Nephron progenitor cell (in vitro differentiated cells): Measurements from ENCODE around the gene NFRKB.
A peak's percentile ranks its signal among the peaks of the same experiment; 100 is the strongest.
"Not testable (repeated sequence)": the region's sequence is repeated elsewhere in the genome, so short reads cannot be mapped to it uniquely, and the experiment has no call there.

Source experiments
- DNase-seq: peaks from one replicate; pipeline ENCODE4 v3.0.0; 2021
- H3K27ac Mint-ChIP-seq: 2 replicates; pipeline ENCODE4 v1.8.0; 2021; ENCODE audit warnings: mild to moderate bottlenecking, moderate library complexity, mixed read lengths
- H3K27me3 Mint-ChIP-seq: 2 replicates; pipeline ENCODE4 v1.8.0; 2021; ENCODE audit warnings: mild to moderate bottlenecking, low read depth, mixed read lengths; ENCODE audit not compliant: poor library complexity
- H3K36me3 Mint-ChIP-seq: 2 replicates; pipeline ENCODE4 v1.8.0; 2021; ENCODE audit warnings: low read depth, mixed read lengths
- H3K4me1 Mint-ChIP-seq: 2 replicates; pipeline ENCODE4 v1.8.0; 2021; ENCODE audit warnings: mixed read lengths
- H3K4me3 Mint-ChIP-seq: 2 replicates; pipeline ENCODE4 v1.8.0; 2021; ENCODE audit warnings: mild to moderate bottlenecking, moderate library complexity, mixed read lengths
- H3K9me3 Mint-ChIP-seq: 2 replicates; pipeline ENCODE4 v1.8.0; 2021; ENCODE audit warnings: mild to moderate bottlenecking, moderate library complexity, mixed read lengths
- TF ChIP-seq, protein P1 (sequence below): fragments of 200-600 bp; sonication (generic); IDR thresholded peaks from 2 replicates; pipeline ENCODE4 v1.5.0; 2021; ENCODE audit warnings: antibody characterized with exemption

NFRKB gene

DNA sequence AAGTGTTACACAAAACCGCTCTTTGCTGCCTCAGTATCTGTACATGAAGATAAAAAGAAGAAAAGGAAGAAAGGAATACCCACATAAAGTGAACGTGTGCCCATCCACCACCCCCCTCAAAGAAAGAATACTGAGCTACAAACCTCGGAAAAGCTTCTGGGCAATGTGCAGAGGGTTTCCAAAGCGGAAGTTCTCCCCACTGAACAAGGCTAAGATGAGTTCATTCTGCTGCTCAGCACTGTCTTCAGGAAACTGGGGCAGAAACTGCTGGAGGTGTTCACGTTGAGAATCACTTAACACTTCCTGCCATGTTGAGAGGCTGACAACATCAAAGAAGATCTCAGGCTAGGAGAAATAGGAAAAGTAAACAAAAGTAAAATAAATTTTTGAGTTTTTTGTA is 6.9 kb downstream of the NFRKB start:
- DNase-seq: no peak
- Mint-ChIP-seq H3K9me3 (no peaks in the 10 kb centered on the region), H3K27ac (peak overlapping the region; percentile 12), H3K4me1 (peaks cover 8% of the 10 kb centered on the region), H3K27me3 (no peaks in the 10 kb centered on the region), H3K4me3 (no peak overlapping the region), H3K36me3 (peaks cover 92% of the 10 kb centered on the region)
- TF ChIP-seq, protein P1, sequence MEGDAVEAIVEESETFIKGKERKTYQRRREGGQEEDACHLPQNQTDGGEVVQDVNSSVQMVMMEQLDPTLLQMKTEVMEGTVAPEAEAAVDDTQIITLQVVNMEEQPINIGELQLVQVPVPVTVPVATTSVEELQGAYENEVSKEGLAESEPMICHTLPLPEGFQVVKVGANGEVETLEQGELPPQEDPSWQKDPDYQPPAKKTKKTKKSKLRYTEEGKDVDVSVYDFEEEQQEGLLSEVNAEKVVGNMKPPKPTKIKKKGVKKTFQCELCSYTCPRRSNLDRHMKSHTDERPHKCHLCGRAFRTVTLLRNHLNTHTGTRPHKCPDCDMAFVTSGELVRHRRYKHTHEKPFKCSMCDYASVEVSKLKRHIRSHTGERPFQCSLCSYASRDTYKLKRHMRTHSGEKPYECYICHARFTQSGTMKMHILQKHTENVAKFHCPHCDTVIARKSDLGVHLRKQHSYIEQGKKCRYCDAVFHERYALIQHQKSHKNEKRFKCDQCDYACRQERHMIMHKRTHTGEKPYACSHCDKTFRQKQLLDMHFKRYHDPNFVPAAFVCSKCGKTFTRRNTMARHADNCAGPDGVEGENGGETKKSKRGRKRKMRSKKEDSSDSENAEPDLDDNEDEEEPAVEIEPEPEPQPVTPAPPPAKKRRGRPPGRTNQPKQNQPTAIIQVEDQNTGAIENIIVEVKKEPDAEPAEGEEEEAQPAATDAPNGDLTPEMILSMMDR: no peak

DNA sequence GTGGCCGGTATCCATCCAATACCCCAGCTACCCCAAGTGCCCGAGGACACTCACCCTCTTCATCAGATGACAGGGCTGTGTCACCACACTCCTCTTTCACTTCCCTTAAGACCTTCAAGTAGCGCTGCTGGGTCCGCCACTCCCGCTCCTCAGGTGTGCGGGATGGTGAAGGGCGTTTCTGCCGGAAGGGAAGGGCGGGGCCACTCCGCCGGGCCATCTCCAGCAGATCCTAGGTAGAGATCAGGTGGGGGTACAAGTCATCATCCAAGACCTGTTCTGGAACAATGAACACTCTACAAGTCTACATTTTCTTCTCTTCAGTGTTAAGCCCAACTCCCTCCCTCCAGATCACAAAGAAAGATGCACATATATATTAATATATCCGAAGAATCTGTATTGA is 10.0 kb downstream of the NFRKB start:
- Mint-ChIP-seq H3K27me3 (no peaks in the 10 kb centered on the region), H3K27ac (no peak overlapping the region), H3K4me3 (no peak overlapping the region), H3K36me3 (peaks cover 93% of the 10 kb centered on the region), H3K4me1 (no peaks in the 10 kb centered on the region), H3K9me3 (no peaks in the 10 kb centered on the region)
- DNase-seq: no peak
- TF ChIP-seq, protein P1: no peak

DNA sequence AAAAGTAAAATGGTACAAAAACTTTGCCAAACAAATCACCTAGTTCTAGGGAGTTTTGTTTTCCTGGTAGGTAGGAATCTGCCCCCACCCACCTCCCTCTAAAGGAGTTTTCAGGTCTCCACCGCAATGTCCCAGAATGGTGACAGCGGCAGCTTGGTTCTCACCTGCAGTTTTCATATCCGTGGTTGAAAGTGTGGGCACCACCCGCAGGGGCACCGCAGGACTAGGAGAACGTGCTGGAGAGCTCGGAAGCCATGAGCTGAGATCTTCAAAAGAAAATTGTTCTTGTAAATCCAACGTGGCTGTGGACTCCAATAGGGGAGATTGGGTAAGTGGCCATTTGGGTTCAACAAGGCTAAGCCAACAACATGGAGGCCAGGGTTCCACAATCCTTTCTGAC is 10.8 kb downstream of the NFRKB start:
- H3K4me1 Mint-ChIP-seq: no peaks in the 10 kb centered on the region
- no peak for DNase-seq
- H3K27ac Mint-ChIP-seq: no peak overlapping the region
- no peak overlapping the region for H3K4me3 Mint-ChIP-seq
- H3K36me3 Mint-ChIP-seq: peaks cover 91% of the 10 kb centered on the region
- H3K27me3 Mint-ChIP-seq: no peaks in the 10 kb centered on the region
- TF ChIP-seq, protein P1: no peak
- H3K9me3 Mint-ChIP-seq: no peaks in the 10 kb centered on the region

DNA sequence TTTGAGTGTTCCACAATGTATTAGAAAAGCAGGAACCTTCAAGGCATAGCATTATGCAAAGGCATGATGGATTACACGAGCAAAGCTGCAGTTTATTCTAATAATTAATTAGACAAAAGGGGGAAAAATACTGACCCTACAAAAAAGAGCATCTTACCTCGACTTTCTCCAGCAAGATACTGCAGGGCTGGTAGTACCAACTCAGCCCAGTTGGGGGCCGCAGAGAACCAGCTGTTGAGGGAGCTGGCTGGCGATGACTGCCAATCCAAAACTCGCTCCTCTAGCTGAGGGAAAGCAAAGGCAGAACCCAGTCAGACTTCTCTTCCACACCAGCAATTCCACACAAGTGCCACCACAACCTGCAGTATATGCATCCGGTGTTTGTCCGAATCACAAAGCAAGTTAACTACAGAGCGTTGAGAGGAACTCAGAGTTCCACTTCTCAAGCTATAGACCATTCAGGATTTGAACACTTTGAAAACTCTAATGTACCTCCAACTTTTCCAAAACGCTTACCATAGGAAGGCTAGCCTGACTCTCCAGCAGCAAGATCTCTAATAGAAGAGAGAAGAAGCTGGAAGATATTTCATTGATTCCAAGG is 13.7 kb downstream of the NFRKB start:
- Mint-ChIP-seq H3K4me3 (no peak overlapping the region), H3K4me1 (no peaks in the 10 kb centered on the region), H3K9me3 (no peaks in the 10 kb centered on the region), H3K27me3 (no peaks in the 10 kb centered on the region), H3K36me3 (peaks cover 88% of the 10 kb centered on the region), H3K27ac (no peak overlapping the region)
- peak; percentile 55 for DNase-seq
- TF ChIP-seq, protein P1: peak; percentile 53

DNA sequence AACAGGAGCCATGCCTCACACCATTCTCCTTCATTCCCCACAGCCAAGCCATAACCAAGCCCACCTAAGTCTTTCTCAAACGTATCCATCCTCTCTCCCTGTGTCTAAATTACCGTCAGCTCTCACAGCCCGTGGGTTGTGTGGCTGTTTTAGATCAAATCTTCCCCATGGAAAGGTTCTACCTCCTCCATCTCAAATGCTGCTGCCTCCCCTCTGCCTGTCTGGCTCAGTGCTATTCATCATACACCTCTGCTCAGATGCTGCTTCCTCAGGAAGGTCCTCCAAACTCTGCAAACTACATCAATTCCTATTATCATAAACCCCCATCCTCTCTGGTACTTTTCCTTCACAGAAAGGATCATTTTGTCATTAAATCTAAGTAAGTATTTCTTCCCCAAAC is 15.1 kb downstream of the NFRKB start:
- no peaks in the 10 kb centered on the region for H3K9me3 Mint-ChIP-seq
- DNase-seq: no peak
- H3K4me1 Mint-ChIP-seq: no peaks in the 10 kb centered on the region
- peaks cover 86% of the 10 kb centered on the region for H3K36me3 Mint-ChIP-seq
- no peaks in the 10 kb centered on the region for H3K27me3 Mint-ChIP-seq
- no peak overlapping the region for H3K4me3 Mint-ChIP-seq
- TF ChIP-seq, protein P1: no peak
- peak overlapping the region; percentile 8 for H3K27ac Mint-ChIP-seq

DNA sequence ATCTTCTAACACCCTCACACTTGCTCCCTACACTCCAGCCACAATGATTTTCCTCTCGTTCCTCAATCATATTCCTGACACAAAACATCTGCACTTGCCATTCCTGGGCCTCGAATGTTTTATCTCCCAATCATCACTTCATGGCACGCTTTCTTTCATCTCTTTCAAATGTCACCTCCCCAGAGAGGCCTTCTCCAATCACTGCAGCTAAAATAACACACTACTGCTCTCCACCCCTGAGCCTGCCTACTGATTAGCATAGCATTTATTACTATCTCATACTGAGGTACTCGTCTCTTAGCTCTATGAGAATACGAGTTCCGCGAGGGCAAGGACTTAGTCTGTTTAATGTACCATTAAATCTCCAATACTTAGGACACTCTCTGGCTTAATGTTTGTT is 23.5 kb downstream of the NFRKB start:
- Mint-ChIP-seq H3K9me3 (no peaks in the 10 kb centered on the region), H3K4me1 (peaks cover 14% of the 10 kb centered on the region), H3K27ac (peak overlapping the region; percentile 0), H3K36me3 (peaks cover 79% of the 10 kb centered on the region), H3K4me3 (no peak overlapping the region), H3K27me3 (no peaks in the 10 kb centered on the region)
- TF ChIP-seq, protein P1: no peak
- DNase-seq: no peak

DNA sequence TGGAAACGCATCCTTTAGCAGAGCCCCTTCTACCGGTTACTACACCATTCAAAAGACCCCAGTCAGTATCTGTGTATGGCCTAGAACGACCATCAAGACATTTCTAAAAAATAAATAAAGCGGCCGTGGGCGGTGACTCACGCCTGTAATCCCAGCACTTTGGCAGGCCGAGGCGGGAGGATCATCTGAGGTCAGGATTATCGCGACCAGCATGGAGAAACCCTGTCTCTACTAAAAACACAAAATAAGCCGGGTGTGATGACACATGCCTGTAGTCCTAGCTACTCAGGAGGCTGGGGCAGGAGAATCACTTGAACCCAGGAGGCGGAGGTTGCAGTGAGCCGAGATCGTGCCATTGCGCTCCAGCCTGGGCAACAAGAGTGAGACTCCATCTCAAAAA is 26.8 kb downstream of the NFRKB start:
- H3K36me3 Mint-ChIP-seq: peaks cover 81% of the 10 kb centered on the region
- peak overlapping the region; percentile 52 for H3K27ac Mint-ChIP-seq

More for the DNA sequence above, 26.8 kb downstream of the NFRKB start:
- H3K27me3 Mint-ChIP-seq, DNase-seq, H3K9me3 Mint-ChIP-seq, H3K4me3 Mint-ChIP-seq: not testable (repeated sequence)
- H3K4me1 Mint-ChIP-seq: peaks cover 39% of the 10 kb centered on the region
